Epithelial cell of prostate (primary cell): ENCODE data around the gene KCTD4.
"Not testable (repeated sequence)": the region's sequence is repeated elsewhere in the genome, so short reads cannot be mapped to it uniquely, and the experiment has no call there.

ENCODE experiments used
- DNase-seq: peaks from one replicate; pipeline ENCODE4 v3.0.0-alpha.2; 2011; ENCODE audit warnings: low read depth, low spot score
- H3K27ac ChIP-seq: fragments of 450-650 bp; 2 replicates; pipeline ENCODE4 v1.5.1; 2017; ENCODE audit warnings: mild to moderate bottlenecking

KCTD4 gene

GRCh38 chr13:45218689-45219088 lies 17.8 kb upstream of the KCTD4 start:
- peak overlapping the region; percentile 89 for H3K27ac ChIP-seq

GRCh38 chr13:45216193-45216592 lies 15.3 kb upstream of the KCTD4 start:
- no peak for DNase-seq
- H3K27ac ChIP-seq, result no peak overlapping the region

More at GRCh38 chr13:45218689-45219088, 17.8 kb upstream of the KCTD4 start:
- DNase-seq, result no peak

- H3K27ac ChIP-seq, result peak overlapping the region; percentile 2
- no peak for DNase-seq
Measured at GRCh38 chr13:45215392-45216077, 14.7 kb upstream of the KCTD4 start.

- peak; percentile 78 for DNase-seq
- peak overlapping the region; percentile 97 for H3K27ac ChIP-seq
Measured at GRCh38 chr13:45209229-45209628, 8.4 kb upstream of the KCTD4 start.

GRCh38 chr13:45208132-45208531 lies 7.3 kb upstream of the KCTD4 start:
- peak overlapping the region; percentile 97 for H3K27ac ChIP-seq
- no peak for DNase-seq

GRCh38 chr13:45207319-45207718 lies 6.5 kb upstream of the KCTD4 start:
- H3K27ac ChIP-seq, result peak overlapping the region; percentile 97
- no peak for DNase-seq

GRCh38 chr13:45206340-45206739 lies 5.5 kb upstream of the KCTD4 start:
- peak; percentile 77 for DNase-seq
- H3K27ac ChIP-seq, result peak overlapping the region; percentile 97

- DNase-seq, result no peak
- H3K27ac ChIP-seq, result peak overlapping the region; percentile 97
Measured at GRCh38 chr13:45205124-45205523, 4.3 kb upstream of the KCTD4 start.

GRCh38 chr13:45199711-45200110 lies 1.1 kb downstream of the KCTD4 start:
- no peak overlapping the region for H3K27ac ChIP-seq
- no peak for DNase-seq

- H3K27ac ChIP-seq, result no peak overlapping the region
- DNase-seq, result no peak
Measured at GRCh38 chr13:45198924-45199323, 1.9 kb downstream of the KCTD4 start.

GRCh38 chr13:45198041-45198440 lies 2.8 kb downstream of the KCTD4 start:
- H3K27ac ChIP-seq, result peak overlapping the region; percentile 67
- no peak for DNase-seq

GRCh38 chr13:45196622-45197021 lies 4.2 kb downstream of the KCTD4 start:
- peak; percentile 70 for DNase-seq
- H3K27ac ChIP-seq, result peak overlapping the region; percentile 67

GRCh38 chr13:45196096-45196495 lies 4.7 kb downstream of the KCTD4 start:
- DNase-seq, result no peak
- peak overlapping the region; percentile 67 for H3K27ac ChIP-seq

GRCh38 chr13:45195421-45195820 lies 5.4 kb downstream of the KCTD4 start:
- peak overlapping the region; percentile 67 for H3K27ac ChIP-seq
- DNase-seq, result no peak

- H3K27ac ChIP-seq, result no peak overlapping the region
- DNase-seq, result no peak
Measured at GRCh38 chr13:45194081-45194939, 6.5 kb downstream of the KCTD4 start.

GRCh38 chr13:45191874-45192273 lies 9.0 kb downstream of the KCTD4 start:
- DNase-seq, result no peak
- H3K27ac ChIP-seq, result no peak overlapping the region

- peak; percentile 85 for DNase-seq
- peak overlapping the region; percentile 75 for H3K27ac ChIP-seq
Measured at GRCh38 chr13:45189511-45189910, 11.3 kb downstream of the KCTD4 start.

GRCh38 chr13:45189077-45189476 lies 11.8 kb downstream of the KCTD4 start:
- H3K27ac ChIP-seq, result peak overlapping the region; percentile 75
- not testable (repeated sequence) for DNase-seq

GRCh38 chr13:45185286-45185685 lies 15.6 kb downstream of the KCTD4 start:
- no peak for DNase-seq
- no peak overlapping the region for H3K27ac ChIP-seq

GRCh38 chr13:45184693-45185092 lies 16.2 kb downstream of the KCTD4 start:
- H3K27ac ChIP-seq, result no peak overlapping the region
- DNase-seq, result no peak
